Stimulated activated CD8-positive, alpha-beta memory T cell treated with anti-CD3 and anti-CD28 coated beads, Interleukin-7, amount 100 ng/mL, for 4 hours (primary cell): ENCODE data around the gene EPM2AIP1.
"Not testable (repeated sequence)": the region's sequence is repeated elsewhere in the genome, so short reads cannot be mapped to it uniquely, and the experiment has no call there.

Experiments
- DNase-seq, 2 donors: peaks; one replicate each; pipeline ENCODE4 v3.0.0-alpha.2; 2020; ENCODE audit warnings: low read depth in 2 of 2

Gene EPM2AIP1

DNA sequence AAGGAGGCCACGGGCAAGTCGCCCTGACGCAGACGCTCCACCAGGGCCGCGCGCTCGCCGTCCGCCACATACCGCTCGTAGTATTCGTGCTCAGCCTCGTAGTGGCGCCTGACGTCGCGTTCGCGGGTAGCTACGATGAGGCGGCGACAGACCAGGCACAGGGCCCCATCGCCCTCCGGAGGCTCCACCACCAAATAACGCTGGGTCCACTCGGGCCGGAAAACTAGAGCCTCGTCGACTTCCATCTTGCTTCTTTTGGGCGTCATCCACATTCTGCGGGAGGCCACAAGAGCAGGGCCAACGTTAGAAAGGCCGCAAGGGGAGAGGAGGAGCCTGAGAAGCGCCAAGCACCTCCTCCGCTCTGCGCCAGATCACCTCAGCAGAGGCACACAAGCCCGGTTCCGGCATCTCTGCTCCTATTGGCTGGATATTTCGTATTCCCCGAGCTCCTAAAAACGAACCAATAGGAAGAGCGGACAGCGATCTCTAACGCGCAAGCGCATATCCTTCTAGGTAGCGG lies at the start of gene EPM2AIP1:
EPM2AIP1 (minus strand) TSS at position 326 of the 520 bp plus-strand sequence; CDS start at position 272, 54 bp downstream.
- DNase-seq = peak in 1 of 2 donors; percentile 96

DNA sequence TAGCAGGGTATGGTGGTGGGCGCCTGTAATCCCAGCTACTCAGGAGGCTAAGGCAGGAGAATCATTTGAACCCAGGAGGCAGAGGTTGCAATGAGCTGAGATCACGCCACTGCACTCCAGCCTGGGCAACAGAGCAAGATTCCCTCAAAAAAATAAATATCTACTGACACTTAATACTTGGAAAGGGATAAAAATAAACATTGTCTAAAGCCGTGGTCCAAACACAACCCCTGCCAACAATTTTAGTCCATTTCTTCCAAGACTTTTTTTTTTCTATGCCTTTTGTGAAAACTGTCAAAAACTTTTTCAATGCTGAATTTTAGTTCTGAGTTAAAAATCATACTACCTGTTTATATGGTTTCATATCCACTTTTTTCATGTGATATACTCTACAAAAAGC lies 49.8 kb upstream of the EPM2AIP1 start:
- not testable (repeated sequence) for DNase-seq

DNA sequence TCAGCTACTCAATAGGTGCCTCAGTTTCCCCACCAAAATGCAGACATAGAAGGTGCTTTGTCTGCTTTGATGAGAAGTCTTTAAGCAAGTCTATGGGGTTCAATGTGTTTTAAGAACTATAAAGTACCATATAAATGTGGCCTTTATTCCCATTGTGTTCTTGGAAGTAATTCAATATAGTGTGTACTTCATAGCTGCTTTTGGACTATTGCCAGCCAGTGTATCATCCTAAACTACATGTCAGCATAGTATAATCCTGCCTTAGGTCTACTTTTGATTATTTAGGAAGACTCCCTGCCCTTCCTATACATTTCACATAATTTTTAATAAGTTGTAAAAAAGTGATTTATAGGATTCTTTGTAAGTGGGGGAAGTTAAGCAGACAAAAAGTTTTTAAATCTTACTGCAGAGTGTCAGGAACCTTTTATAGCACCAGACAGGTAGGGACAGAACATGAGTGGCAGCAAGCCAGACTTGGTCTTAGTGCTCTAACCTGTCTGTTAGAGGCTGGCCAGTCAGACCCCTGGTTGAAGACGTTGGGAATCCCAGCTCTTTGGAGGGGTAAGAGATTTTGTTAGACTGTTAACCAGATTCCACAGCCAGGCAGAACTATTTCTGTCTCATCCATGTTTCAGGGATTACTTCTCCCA lies 48.7 kb upstream of the EPM2AIP1 start:
- DNase-seq = no peak

DNA sequence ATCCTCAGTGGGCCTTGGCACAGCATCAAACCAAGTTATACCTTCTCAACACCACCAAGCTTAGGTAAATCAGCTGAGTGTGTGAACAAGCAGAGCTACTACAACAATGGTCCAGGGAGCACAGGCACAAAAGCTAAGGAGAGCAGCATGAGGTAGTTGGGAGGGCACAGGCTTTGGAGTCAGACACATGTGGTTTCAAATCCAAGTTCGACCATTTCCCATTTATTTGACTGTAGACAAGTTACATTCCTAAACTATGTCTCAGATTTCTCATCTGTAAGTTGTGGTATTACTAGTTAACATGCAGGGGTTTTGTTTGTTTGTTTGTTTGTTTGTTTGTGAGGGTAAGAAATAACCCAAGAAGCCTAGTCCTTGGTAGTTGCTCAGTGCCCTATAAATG lies 47.3 kb upstream of the EPM2AIP1 start:
- DNase-seq = no peak

DNA sequence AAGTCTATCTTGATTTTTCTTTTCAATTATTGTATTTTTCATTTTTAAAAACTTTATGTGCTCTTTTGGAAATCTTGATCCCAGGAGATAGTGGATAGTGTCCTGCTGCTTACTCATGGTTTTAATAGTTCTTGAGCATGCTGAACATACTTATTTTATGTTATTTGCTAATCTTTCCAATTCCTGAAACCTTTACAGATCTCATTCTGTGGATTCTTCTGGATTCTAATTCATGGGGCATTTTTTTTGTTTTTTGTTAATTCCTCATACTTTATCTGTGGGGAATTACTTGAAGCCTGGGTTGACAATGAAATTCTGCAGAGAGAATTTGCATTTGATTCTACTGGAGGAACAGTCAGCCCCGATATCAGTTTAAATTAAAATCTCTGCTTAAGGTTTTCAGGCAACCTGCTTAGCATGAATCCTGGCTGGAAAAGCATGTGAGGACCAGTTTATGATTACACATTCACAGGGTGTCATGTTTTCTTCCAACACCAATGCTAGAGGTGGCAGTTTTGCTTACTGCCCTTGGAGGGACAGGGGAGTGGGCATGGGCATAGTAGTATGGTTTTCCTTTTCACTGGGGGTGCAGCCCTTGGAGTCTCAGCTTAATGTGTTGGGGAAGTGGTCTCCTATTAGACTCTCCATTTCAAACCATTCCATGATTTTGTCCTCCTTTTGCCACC lies 46.4 kb upstream of the EPM2AIP1 start:
- no peak for DNase-seq

DNA sequence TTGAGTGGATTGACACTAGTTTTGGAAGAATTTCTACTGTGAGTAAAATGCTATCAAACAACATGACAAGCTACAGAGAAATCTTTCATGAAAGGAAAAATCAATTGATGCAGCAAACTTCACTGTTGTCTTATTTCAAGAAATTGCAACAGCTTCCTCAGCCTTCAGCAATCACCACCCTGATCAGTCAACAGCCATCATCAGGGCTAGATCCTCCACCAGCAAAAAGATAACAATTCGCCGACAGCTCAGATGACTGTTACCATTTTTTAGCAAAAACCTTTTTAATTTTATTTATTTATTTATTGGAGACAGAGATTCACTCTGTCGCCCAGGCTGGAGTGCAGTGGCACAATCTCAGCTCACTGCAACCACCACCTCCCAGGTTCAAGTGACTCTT lies 44.4 kb upstream of the EPM2AIP1 start:
- DNase-seq = no peak

DNA sequence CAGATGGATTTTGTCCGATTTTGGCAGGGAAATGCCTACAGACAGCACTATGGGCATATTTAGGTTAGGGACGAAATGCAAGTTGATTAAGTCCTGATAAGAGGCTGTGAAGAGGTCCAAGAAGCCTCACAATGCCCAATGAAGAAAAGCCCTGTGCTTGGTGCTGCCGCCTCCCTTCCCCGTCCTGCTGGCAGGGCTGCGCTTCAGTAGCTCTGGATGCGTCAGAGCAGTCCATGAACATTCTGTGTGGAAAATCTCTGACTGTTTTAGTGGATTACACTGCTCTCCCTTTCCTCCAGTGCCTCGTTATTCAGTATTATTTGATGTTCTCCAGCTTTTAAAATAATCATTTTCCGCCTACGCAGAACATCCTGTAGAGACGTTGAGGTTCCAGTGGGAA lies 40.0 kb upstream of the EPM2AIP1 start:
- no peak for DNase-seq

DNA sequence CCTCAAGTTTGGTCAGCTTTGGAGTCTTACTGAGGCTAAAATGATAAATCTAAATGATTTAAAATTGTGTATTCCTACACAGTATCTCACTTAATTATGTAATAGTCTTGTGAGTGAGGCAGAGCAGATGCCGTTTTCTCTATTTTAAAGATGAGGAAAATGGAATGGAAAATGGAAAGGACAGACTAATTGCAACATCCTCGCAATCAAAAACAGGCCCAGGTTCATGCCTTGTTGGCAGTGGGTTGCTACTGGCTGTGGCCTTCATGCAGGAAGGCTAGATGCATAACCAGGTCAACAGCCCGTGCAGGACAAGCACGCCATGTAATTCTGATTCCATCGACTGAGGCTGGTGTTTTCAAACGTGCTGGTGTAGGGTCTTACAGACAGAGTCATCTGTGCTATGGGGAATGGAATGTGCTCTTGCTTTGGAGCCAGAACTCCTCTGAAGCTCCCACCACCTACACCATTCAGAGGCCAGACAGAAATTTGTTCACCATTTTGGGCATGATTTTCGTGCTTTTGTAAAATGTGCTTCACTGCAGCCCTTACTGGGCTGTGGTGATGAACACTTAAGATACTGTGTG lies 38.3 kb upstream of the EPM2AIP1 start:
- DNase-seq = no peak

DNA sequence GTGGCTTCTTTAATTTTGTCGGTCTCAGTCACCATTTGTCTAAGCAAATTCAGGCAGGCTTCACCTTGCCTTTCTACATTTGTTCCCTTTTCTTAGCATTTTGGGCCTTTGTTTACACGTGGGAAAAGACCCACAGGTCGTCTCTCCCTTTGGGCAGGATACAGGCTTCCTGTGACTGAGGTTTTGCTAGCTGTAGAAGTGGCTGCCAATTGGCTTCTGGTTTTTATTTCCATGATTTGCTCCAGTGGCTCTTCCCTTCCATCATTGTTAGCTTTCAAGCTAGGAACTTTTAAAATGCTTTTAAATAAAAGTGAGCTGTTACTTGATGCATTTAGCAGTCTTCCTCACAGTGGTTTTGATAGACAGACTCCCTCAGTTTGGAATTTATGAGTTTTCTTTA lies 37.7 kb upstream of the EPM2AIP1 start:
- no peak for DNase-seq

DNA sequence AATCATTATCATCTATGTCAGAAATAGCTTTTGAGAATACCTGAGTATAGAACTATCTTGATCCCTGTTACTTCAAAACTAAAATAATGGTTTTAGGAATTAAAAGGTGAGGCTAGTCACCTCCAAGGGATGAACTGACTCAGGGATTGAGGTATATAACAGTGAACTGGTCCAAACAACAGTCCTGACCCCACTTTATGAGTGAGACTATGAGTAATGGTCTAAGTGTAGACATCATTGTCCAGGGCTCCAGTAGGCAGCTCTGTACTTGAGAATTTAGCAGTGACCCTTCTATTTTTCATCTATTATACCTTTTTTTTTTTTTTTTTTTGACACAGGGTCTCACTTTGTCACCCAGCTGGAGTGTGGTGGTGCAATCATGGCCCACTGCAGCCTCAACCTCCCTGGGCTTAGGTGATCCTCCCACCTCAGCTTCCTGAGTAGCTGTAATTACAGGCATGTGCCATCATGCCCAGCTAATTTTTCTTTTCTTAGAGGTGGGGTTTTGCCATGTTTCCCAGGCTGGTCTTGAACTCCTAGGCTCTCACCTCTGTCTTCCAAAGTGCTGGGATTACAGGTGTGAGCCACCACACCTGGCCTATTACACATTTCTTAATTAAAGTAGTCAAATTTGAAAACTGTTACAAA lies 36.7 kb upstream of the EPM2AIP1 start:
- no peak for DNase-seq

DNA sequence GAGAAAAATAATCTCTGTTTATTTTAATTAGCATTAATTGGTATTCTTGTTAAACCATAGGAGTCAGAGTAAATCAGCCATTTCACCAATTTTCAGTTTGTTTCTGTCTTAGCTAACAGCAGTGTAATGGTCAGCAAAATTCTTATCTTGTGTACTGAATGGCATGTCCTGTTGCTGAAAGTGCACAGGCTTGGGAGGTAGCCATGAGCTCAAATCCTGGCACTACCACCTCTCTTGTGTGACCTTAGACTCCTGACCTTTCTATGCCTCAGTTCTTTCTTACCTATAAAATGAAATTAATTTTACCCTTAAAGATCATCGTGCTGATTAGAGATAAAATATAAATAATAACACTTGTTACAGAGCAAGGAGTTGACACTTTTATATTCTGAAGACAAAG lies 36.2 kb upstream of the EPM2AIP1 start:
- no peak for DNase-seq

DNA sequence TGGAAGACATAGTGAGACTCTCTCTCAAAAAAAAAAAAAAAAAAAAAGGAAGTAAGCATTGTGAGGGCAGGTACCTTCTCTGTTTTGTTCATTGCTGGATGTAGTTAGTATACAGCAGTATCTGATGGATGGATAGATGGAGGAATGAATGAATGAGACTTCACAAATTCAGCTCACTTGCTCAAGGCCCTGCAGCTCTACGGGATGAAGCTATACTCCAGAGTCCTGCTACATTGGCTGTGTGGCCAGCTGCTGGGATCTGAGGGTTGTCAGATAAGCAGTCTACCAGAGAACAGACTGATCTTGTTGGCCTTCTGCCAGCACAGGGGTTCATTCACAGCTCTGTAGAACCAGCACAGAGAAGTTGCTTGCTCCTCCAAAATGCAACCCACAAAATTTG lies 35.4 kb upstream of the EPM2AIP1 start:
- DNase-seq = no peak

DNA sequence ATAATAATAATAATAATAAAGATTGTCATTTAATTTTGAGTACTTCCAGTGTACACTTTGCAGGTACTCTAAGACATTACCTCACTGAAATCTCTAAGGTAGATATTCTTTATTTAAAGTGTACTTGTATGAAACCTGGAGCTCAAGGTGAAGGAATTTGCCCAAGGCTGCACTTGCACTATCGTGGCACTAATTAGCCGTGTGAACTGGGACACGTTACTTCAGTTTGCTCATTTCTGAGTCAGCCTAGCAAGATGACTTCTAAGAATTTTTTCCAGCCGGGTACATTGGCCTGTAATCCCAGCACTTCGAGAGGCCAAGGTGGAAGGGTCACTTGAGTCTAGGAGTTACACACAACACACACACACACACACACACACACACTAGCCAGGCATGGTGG lies 33.9 kb upstream of the EPM2AIP1 start:
- DNase-seq = no peak

DNA sequence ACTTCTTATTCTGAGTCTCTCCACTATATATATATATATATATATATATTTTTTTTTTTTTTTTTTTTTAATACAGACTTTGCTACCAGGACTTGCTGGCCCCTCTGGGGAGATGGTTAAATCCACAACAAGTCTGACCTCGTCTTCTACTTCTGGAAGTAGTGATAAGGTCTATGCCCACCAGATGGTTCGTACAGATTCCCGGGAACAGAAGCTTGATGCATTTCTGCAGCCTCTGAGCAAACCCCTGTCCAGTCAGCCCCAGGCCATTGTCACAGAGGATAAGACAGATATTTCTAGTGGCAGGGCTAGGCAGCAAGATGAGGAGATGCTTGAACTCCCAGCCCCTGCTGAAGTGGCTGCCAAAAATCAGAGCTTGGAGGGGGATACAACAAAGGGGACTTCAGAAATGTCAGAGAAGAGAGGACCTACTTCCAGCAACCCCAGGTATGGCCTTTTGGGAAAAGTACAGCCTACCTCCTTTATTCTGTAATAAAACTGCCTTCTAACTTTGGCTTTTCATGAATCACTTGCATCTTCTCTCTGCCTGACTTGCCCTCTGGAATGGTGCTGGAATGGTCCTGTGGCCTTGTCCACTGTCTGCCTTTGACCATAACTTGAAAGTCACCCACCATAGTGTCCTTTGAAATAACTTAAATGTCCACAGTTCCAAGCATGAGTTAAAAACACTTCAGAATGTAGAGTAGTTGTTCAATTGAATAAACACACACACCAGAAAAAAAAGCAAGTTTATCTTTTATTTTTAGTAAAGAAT lies 32.8 kb upstream of the EPM2AIP1 start:
- no peak for DNase-seq

DNA sequence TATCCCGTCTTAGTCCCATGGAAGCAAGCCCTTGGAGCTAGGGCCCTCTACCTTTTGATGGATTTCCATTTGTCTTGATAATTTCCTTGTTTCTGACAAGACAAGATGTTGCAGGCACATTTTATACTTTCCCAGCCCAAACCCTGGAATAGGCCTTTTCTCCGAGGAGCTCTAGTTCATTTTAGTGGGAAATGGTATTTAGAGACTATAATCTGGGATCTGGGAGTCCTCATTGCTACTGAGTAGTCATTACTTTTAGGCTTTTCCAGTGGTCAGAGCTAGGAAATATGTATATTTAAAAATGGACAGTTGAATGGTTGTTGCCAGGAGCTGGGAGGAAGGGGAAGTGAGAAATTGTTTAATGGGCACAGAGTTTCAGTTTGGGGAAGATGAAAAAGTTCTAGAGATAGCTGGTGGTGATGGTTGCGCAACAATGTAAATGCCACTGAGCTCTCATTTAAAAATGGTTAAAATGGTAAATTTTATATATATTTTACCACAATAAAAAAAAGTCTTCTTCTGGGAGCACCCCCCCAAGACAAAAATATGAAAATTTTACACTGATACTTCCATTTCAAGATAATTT lies 32.0 kb upstream of the EPM2AIP1 start:
- DNase-seq = no peak

DNA sequence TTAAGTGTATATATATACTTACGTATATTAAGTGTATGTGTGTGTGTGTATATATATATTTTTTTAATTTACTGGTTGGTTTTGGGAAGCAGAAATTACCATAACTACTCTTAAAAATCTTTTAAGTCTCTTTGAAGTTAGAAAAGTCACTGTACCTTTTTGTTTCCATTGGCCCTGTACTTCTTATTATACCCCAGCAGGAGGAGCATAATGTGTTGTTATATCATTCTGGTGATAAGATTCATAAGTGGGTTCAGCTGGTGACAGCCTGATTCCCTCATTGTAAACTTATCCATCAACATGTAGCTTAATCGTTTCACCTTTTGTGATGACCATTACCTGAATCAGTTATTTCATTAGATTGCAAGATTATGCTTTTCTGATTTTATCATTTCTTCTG lies 31.2 kb upstream of the EPM2AIP1 start:
- DNase-seq = no peak

DNA sequence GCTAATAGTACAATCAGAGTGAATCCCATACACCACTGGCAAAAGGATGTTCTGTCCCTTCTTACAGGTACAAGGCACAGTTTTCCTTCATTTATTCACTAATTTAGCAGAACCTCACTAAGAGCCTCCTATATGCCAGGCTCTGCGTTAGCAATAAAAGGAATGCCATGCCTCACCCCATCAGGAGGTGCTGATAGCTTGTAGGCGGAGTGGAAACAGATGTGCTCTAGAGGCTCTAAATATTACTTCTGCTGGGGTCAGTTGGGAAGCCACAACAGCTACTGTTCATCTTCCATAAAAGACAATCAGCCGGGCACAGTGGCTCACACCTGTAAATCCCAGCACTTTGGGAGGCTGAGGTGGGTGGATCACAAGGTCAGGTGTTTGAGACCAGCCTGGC lies 24.8 kb upstream of the EPM2AIP1 start:
- no peak for DNase-seq

DNA sequence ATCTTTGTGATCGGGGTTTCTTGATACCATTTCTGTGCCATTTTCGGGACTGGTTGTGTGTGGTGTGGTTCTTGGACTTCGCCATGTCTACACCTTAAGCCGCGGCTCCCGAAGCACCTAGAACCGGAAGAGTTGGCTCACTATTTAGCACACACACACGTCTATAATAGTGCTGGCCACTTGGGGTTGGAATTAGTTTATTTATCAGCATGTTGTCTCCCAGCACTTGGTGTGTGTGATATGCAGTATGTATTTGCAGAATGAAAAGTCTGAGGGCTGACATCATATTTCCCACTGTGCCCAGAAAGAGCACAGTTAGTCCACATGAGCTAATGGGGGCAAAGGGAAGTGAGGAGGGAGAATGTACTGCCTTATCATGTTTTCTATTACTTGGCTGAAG lies 24.0 kb upstream of the EPM2AIP1 start:
- DNase-seq = no peak

DNA sequence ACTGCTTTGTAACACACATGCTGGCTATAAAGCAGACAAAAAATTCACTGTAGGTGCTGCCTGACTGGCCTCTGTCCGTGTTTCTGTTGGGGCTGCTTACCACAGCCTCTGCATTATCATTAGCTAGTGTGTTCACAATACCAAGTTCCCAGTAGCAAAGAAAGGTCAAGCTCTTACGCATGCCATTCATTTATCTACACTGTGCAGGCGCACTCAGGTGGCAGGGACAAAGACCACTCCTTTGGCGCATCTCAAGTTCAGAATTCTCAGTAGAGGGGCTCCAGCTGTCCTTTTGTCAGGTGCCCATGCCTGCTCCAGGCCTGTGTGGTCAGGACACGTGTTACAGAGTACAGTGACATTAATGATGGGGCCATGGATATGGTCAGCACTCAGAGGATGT lies 22.7 kb upstream of the EPM2AIP1 start:
- no peak for DNase-seq

DNA sequence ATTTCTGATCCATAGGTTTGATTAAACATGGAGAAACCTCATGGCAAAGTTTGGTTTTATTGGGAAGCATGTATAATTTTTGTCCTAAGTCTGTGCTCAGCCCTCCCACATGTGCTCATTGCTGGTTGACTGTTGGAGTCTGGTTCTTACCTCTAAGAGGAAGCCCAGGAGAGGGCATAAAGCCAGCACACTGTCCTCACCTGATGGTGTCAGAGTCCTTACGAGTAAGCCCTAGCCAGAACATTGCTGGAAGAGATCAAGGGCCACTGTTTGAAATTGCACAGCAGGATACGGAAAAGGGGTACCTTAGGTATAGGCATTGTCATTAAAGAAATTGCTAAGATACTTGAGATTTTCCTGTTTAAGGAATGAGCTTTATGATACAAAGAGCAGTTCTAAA lies 21.7 kb upstream of the EPM2AIP1 start:
- no peak for DNase-seq
